Esophagus mucosa (tissue), 1 donor: Measurements from ENCODE around the gene CCDC120. TPM values are rescaled to one million over a fixed set of nuclear protein-coding genes. Genes with fewer than 3 reads are reported as not detected.

ENCODE experiments used
- ATAC-seq: fragments of 200-7000 bp; cut with Tn5 transposase; one replicate; pipeline ENCODE4 v1.9.1; 2020
- total RNA-seq: library from RNA; stranded (reverse); gene quantifications from one replicate; pipeline ENCODE4 v1.2.4, GENCODE V29; 2023
- donor health status: DM: yes; HTN: yes; CAD: no.

CCDC120 gene
- total RNA-seq, 1 donor from 2014 or later: 27.7 TPM

- no peak for ATAC-seq
Observed at GRCh38 chrX:49103637-49104036, 44.8 kb downstream of the CCDC120 start.

GRCh38 chrX:49106296-49106695, 47.5 kb downstream of the CCDC120 start:
- no peak for ATAC-seq

DNA sequence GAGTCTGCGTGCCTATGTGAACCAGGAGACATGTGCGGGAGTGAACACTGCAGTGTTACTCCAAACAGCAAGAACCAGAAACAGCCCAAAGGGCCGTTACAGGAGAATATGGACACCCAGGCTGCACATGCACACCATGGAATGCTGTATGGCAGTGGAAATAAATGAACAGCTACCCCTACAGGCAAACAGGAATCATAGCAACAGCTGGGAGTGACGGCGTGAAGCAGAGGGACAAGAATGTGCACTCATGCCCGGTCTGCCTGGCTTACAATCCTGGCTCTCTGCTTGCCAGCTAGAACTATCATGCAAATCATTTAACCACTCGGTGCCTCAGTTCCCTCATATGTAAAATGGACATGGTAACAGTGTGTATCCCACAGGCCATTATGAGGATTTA, 48.1 kb downstream of the CCDC120 start:
- ATAC-seq: peak; percentile 84

DNA sequence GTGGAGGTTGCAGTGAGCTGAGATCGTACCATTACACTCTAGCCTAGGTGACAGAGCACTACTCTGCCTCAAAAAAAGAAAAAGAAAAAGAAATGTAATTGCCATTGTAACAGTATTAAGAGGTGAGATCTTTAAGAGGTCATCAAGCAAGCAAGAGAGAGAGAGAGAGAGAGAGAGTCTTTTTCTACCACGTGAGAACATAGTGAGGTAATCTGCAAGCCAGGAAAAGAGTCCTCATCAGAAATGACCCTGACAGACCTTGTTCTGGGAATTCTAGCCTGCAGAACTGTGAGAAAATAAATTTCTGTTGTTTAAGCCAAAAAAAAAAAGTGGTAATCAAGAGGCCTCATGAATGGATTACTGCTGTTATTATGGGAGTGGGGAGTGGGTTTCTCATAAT, 49.8 kb downstream of the CCDC120 start:
- no peak for ATAC-seq

DNA sequence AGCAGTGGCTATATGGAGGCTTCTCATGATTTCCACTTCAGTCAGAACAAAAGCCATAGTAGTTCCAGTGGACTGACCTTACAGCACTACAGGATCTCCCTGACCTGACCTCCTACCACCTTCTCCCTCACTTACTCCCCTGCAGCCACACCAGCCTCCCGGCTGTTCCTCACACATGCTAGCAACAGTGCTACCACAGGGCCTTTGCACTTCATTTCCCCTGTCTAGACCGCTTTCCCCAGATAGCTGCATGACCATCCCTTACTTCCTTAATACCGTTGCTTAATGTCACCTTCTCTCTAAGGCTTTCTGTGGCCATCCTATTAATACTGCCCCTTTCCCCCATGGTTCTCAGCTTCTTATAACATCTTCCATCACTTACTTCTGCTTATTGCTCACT, 51.6 kb downstream of the CCDC120 start:
- no peak for ATAC-seq

DNA sequence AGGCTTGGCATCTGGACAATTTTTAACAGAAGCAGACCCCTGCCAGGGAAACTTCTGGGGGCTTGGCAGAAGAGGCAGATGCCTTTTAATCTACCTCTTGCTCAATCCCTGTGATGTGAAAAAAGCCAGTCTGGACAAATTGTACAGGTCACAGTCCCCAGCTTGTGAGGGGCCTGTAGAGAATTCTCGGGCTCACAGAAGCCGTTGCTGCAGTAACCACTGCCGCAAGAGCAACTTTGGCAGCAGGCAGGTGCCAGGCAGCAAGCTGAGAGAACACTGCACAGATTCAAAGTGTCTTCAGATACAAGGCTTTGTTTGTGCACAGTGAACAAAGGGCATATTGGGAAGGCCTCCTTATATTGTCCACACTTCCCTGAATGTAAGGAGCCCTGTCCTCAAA, 53.0 kb downstream of the CCDC120 start:
- no peak for ATAC-seq

DNA sequence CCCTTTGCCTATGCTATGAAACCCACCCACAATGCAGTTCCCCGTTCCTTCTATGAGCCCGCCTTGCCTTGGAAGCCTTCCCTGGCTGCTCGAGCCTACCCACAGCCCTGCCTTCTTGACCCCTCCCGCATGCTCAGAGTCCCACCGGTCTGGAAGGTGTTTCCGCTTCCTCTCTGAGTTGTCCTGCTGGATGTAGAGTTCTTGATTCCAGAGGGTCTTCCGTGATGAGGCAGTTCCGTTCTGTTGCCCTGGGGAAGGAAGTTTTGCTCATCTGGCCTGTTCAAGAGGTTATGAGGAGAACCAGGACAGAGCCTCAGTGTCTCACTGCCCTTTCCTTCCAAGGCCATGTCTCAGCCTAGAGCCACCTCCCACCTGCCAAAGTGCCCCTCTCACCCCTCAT, 57.3 kb downstream of the CCDC120 start:
- no peak for ATAC-seq

DNA sequence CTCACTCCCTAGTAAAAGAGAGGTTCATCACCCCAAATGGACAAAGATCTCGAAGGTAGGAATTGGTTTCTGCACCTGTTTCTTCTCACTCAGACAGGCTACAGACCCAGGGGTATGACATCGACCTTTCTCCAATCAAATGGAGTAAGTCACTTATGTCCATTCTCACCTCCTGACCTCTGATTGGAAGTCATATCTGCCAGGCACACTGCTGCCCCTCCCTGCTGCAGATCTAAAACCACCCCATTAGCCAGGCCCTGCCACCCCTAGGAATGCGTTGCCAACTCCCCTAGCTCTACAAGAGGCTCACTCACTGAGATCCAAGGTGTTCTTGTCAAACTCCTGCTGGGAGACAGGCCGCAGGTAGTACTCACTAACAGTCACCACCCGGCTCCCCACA, 57.9 kb downstream of the CCDC120 start:
- no peak for ATAC-seq

DNA sequence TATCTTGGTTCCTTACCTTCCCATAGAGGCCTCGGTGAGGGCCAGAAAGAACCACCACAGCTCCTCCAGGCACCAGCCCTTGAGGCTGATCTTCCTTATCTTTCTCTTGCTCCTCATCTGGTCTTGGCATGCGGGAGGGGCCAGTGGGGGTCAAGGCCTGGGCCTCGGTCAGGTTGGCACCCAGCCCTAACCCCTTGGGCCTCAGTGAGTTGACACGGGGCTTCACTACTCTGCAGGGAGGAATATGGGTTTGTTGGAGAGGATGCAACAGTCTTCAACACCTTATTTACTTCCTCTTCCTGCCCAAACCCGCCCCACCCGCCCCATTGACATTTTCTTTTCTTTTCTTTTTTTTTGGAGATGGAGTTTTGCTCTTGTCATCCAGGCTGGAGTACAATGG, 58.8 kb downstream of the CCDC120 start:
- no peak for ATAC-seq

Other genes with a start within 250 kb of the CCDC120 start
- not detected for gene ERAS, start 232.5 kb upstream of the CCDC120 start, total RNA-seq
- gene PCSK1N, start 223.4 kb upstream of the CCDC120 start, total RNA-seq: 0.36 TPM
- gene TIMM17B, start 161.2 kb upstream of the CCDC120 start, total RNA-seq: 33.9 TPM
- gene PQBP1, start 161.1 kb upstream of the CCDC120 start, total RNA-seq: 53.5 TPM
- 17.4 TPM for gene SLC35A2, start 147.4 kb upstream of the CCDC120 start, total RNA-seq
- gene PIM2, start 140.0 kb upstream of the CCDC120 start, total RNA-seq: 4.4 TPM
- gene OTUD5, start 101.4 kb upstream of the CCDC120 start, total RNA-seq: 20.3 TPM
- 0.28 TPM for gene KCND1, start 87.2 kb upstream of the CCDC120 start, total RNA-seq
- gene GRIPAP1, start 56.7 kb upstream of the CCDC120 start, total RNA-seq: 21.2 TPM
- gene TFE3, start 15.6 kb upstream of the CCDC120 start, total RNA-seq: 20.2 TPM
- 4.8 TPM for gene PRAF2, start 15.0 kb downstream of the CCDC120 start, total RNA-seq
- 30.3 TPM for gene WDR45, start 20.9 kb downstream of the CCDC120 start, total RNA-seq
- gene GPKOW, start 64.7 kb downstream of the CCDC120 start, total RNA-seq: 11.9 TPM
- gene MAGIX, start 103.8 kb downstream of the CCDC120 start, total RNA-seq: 4.7 TPM
- 359 TPM for gene PLP2, start 112.9 kb downstream of the CCDC120 start, total RNA-seq
- 17.5 TPM for gene PRICKLE3, start 127.4 kb downstream of the CCDC120 start, total RNA-seq
- gene SYP, start 141.2 kb downstream of the CCDC120 start, total RNA-seq: 0.36 TPM
- gene CACNA1F, start 174.3 kb downstream of the CCDC120 start, total RNA-seq: 0.28 TPM
- gene CCDC22, start 176.5 kb downstream of the CCDC120 start, total RNA-seq: 9.4 TPM
- 0.76 TPM for gene FOXP3, start 205.7 kb downstream of the CCDC120 start, total RNA-seq
- 3.4 TPM for gene PPP1R3F, start 210.8 kb downstream of the CCDC120 start, total RNA-seq
- not detected for gene GAGE10, start 244.6 kb downstream of the CCDC120 start, total RNA-seq